ENCODE results near the gene SEMA3F.
"Not testable (repeated sequence)": the region's sequence is repeated elsewhere in the genome, so short reads cannot be mapped to it uniquely, and the experiment has no call there.

The SEMA3F gene

DNA sequence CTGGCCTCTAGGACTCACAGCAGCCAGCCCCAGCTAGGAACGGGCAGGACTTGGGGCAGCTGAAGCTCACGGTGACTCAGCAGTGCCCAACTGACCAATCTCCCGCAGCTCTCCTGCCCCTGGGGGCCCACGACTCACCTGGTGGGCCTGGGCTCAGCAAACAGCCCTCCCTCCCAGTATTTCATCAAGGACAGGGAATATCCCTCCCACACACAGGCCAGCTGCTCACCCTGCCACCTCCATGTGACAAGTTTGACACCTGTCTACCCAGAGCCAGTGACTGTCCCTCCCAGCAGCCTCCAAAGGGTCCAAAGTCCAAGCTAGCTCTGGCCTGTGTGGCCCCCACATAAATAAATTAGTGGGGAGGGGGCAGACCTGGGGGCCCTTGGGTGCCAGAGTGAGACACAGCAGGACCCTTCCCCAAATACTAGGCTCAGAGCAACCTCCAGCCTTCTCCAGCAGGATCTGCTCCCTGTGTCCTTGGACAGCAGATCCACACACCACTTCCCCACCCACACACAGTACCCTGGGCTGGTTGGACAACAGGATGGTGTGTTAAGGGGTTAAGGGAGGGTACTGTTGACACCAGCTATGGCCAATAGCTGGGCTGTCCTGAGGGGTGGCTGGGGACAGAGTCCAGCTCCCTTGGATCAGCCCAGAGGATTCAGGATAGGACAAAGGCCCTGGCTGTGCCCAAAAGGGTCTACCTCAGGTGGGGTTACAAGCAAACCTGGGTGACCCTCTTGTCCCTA is 40.6 kb downstream of the SEMA3F start:
- no peak for DNase-seq

DNA sequence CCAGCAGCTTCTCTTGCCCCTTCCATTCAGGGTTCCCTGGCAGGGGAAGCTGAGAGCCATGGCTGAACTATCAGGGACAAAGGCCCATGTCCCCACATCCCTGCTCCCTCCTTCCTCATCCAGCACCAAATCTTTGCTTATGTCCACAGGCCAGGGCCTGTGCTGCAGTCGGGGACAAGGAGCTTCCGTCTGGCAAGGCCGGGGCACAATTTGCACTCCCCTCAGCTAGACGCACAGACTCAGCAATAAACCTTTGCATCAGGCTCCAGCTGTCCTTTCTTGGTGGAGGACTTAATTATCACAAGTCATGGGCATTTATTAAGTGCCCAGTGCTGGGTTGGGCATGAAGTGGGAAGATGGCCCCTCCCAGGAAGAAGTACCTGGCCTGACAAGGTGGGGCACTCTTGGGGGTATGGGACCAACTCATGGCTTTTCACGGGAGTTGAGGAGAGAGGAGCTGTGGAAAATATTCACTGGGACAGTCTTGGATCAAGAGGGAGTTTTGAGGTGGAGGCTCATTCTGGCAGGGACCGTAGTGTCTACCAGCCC is 41.2 kb downstream of the SEMA3F start:
- no peak for DNase-seq

DNA sequence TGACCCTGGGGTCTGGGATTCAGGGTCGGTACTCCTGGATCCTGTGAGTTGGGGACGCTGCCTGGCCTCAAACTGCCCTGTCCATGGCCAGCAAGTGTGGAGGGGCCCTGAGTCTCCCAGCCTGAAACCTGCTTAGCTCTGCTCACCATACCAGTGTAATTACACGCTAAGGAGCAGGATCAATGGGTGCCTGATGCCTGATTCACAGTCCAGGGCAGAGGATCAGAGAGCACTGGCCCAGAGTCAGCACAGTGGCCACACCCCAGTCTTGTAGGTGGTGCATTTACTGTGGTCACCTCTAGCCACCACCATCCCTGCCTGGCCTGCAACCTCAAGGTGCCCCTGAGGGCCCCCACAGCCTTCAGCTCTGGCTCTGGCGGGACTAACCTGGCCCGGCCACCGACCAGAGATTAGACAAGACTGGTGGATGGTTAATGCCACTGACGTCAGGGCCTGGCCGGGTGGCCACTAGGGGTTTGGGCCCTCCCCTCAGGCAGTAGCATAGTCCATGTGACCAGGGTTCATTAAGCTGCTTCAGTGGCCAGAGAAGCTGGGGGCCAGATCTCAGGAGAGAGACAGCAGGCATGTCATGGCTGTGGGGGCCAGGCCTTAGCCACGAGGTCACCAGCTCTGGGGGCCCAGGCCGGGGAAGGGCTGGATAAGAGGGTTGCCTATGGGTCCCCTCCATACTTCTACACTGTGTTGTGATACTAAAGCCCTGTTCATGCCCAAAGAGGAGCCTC is 46.6 kb downstream of the SEMA3F start:
- DNase-seq: no peak

DNA sequence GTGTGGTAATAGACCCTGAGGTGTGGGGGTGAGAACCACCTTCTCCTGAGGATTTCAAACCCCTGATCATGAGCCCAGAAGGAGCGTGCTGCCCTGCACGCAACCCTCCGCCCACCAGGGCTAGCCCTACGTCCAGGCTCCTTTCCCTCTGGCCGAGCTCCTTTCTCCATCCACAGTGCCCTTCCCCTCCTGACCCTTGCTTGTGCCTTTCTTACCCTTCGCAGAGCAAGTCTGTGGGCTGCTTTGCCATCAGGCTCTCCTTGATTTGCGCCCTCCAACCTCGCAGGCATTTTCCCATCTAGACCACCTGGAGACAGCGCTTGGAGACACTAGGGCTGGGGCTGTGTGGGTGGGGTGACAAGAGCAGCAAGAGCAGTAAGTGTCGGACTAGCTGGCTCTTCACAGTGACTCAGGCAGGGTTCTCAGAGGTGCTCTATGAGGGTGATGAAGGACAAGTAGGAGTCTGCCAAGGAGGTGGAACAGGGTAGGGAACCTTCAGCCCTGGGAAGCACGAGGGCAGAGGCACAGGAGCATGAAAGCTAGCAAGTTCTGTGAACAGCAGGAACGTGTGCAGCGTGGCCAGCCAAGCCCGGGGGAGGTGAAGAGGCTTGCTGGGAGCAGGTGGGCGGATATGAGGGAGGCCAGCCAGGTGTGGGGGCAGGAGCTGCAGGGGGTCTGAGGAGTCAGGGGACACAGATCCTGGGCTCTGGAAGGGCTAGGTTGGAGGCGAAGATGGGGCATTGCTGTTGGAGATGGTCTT is 47.4 kb downstream of the SEMA3F start:
- DNase-seq: no peak

DNA sequence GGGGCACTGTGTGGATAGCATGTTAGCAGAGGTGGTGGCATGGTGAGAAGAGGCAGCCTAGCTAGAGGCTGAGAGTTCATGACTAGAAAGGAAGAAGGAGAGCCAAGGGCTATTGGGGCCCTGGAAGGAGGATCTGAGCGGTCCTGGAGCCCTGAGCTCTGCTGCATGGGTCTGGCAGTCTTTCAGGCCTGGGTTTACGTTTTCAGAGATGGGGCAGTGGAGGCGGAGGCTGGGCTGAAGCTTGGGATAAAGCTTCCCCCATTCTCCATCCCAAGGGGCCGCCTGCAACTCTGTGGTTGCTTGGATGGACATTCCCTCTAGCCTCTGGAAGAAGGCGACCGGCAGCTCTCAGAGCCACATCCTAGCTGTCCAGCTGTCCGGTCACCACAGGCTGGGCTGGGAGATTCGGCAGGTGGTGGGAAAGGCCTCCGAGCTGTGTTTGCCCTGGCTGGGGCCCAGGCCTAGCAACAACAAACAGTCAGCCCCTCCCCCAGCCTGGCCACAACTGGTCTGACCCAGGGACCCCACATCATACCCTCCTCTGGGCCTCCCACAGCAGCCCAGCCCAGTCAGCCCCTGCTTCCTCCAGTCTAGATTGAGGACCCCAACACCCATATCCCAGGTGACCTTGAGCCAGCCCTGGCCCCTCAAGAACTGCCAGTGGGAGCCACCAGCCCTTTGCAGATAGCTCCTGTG is 48.1 kb downstream of the SEMA3F start:
- DNase-seq: no peak

- DNase-seq: no peak
Observed at GRCh38 chr3:50203809-50204803, 49.0 kb downstream of the SEMA3F start.

- DNase-seq: peak; percentile 53
Observed at GRCh38 chr3:50204804-50205412, 49.8 kb downstream of the SEMA3F start, which contains the start of gene SLC38A3. Gene SLC38A3, plus strand, starts transcription at chr3:50205271. Its CDS starts 8,929 bp downstream, at chr3:50214200.

- peak; percentile 40 for DNase-seq
Observed at GRCh38 chr3:50205413-50206276, 50.5 kb downstream of the SEMA3F start.

- no peak for DNase-seq
Observed at GRCh38 chr3:50207359-50208042, 52.4 kb downstream of the SEMA3F start.

DNA sequence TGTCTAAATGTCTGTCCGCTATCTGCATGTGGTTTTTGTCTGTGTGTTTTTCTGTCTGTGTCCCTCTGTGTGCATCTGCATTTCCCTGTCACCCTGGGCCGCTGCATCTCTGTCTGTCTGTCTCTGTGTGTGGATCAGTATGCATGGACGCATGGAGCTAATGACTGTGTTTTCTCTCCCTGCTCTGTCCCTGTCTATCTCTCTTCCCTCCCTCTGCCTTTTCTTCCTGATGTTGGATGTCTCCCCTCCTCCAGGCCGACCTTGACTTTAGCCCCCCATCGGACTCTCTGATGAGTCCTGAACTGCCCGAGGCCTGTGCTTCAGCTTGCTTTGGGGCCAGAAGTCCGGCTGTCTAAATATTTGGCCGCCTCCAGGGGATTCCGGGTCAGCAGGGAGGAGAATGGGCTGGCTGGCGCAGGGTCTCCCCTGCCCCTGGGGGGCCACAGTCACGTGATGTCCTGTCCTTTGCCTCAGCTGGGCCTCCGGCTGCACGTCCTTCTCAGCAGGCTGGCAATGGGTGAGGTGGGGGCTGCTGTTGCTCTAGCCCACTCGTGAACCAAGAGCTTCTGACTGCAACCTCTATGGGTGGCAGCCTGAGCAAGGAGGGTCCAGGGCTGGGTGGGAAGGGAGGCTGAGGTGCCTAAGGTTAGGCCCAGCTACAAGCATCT is 53.7 kb downstream of the SEMA3F start:
- no peak for DNase-seq

- no peak for DNase-seq
Observed at GRCh38 chr3:50210176-50210509, 55.0 kb downstream of the SEMA3F start.

DNA sequence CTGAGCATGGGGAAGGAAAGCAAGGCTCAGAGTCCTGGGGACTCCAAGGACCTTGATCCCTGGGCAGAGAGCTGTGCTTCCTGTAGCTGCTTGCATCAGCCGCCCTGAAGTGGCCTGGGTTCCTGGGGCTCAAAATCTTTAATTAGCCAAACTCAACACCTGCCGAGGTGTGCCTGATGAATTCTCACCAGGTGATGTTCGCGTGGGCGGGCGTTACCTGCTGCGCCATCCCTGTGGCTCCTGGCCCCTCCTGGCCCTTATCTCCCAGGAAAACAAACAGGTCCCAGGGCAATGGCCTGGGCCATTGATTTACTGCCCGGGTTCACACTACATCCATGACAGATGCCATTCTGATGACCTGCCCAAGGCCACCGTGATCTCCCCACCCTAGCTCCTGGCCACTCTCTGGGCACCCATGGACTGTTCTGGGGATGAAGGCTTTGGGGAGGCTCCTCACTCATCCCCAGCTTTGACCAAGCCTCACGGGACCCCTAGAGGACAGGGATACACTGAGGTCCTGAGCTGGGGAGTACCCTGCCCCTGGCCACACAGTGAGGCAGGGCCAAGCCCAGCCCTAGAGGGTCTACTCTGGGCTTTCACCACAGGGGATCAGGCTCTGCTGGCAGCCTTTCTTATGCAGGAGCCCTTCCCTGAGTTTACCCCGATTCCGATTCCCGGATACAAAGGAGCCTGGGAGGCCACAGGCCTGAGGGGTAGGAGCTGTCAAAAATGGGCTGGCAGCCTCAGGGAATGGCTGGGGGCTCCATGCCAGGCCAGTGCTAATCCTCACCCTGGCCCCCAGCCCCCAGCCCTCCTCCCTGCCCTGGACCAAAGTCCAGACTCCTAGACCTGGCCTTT is 55.6 kb downstream of the SEMA3F start:
- DNase-seq: no peak

- DNase-seq: not testable (repeated sequence)
Observed at GRCh38 chr3:50211368-50211717, 56.2 kb downstream of the SEMA3F start.

DNA sequence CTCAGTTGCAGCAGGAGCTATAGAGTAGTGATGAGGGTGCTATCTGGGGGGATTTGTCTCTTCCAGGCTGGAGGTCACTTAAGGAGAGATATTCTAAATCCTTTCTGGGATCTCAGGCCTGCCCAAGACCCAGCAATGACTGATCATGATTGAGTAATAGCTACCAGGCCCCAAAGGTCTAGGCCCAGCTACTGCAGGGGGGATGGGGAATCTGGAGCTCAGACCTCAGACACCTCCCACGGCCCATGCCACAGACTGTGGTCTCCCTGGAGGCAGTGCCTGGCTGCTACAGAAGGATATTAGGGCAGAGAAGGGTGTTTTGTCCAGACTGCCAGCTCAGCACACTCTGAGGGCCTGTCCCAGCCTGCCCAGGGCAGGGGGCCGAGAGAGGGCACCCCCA is 56.8 kb downstream of the SEMA3F start:
- no peak for DNase-seq

DNA sequence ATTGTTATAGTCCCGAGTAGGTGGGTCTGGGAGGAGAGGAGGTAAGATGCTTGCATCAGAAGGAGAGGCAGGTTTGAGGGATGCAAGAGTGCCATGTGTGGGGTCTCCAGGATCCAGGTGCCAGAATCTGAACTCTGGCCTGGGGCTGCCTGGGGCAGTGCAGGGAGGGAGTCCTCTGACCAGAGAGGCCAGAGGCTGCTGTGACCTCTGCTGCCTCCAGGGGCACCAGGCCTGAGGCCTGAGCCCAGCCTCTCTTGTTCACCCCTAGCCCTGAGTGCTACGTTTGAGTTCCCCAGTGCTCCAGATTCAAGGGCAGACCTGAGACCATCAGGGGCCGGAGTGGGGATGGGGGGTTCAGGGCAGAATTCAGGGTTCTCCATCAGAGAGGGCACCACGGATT is 57.4 kb downstream of the SEMA3F start:
- no peak for DNase-seq

- DNase-seq: no peak
Observed at GRCh38 chr3:50212971-50213370, 57.8 kb downstream of the SEMA3F start.

DNA sequence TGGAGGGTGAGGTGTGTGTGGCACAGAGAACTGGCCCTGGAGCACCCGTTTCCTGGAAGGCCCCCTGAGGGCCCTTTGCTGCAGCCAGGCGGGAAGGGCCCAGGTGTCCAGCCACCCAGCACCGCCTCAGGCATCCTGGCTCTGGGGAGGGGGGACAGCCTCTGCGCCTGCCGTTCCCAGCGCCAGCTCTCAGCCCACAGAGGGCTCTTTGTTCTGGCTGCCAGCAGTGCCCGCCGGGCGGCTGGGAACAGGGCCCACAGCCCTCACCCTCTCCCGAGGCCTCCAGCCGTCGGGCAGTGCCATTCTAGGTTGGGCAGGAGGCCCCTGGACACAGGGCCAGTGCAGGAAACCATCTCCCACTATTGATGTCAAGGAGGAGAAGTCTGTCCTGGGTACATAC is 58.2 kb downstream of the SEMA3F start:
- DNase-seq: no peak

- DNase-seq: no peak
Observed at GRCh38 chr3:50214824-50215223, 59.7 kb downstream of the SEMA3F start.

Data from CD4-positive, alpha-beta T cell treated with Interleukin-6 for 4 hours (primary cell).